ENCODE measurements around the gene NR2E1.

DNA sequence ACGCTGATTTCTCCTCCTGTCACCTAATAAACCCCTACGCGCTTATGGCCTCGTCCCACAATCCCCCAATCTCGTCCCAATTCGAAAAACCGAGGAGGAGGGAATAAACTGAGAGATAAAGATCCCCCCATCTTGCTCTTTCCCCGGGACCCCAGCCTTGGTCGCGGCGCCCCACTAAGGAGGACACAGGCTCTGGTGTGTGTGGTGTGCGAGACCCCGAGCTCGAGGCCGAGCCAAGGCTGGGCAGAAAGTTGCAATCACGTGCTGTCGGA lies 1.3 kb upstream of the NR2E1 start:
- no peak for TF ChIP-seq POLR2AphosphoS5 (IDR thresholded peaks at IDR 0.05)
- TF ChIP-seq, protein P1, sequence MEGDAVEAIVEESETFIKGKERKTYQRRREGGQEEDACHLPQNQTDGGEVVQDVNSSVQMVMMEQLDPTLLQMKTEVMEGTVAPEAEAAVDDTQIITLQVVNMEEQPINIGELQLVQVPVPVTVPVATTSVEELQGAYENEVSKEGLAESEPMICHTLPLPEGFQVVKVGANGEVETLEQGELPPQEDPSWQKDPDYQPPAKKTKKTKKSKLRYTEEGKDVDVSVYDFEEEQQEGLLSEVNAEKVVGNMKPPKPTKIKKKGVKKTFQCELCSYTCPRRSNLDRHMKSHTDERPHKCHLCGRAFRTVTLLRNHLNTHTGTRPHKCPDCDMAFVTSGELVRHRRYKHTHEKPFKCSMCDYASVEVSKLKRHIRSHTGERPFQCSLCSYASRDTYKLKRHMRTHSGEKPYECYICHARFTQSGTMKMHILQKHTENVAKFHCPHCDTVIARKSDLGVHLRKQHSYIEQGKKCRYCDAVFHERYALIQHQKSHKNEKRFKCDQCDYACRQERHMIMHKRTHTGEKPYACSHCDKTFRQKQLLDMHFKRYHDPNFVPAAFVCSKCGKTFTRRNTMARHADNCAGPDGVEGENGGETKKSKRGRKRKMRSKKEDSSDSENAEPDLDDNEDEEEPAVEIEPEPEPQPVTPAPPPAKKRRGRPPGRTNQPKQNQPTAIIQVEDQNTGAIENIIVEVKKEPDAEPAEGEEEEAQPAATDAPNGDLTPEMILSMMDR (IDR thresholded peaks at IDR 0.05): no peak

All from upper lobe of left lung (tissue), 4 donors.